GM12878 (cell line): ENCODE data around the gene PRKN. TPM values are rescaled to one million over a fixed set of nuclear protein-coding genes. Genes with fewer than 3 reads are reported as not detected.

Experiments
- ATAC-seq: fragments of 200-7000 bp; cut with Tn5 transposase; 3 replicates; pipeline ENCODE4 v1.9.1; 2020; ENCODE audit warnings: mild to moderate bottlenecking, moderate library complexity
- BruUV-seq: library from RNA; stranded (reverse); fragments of 400-500 nt; replicated peaks from 2 replicates; lab custom pipeline; 2021; lab: Mats Ljungman, UMichigan
- CTCF ChIA-PET: fragments of 300-600 bp; sonication (Branson Sonifier 250); formaldehyde crosslinking; extraction: SDS; loops from one replicate; lab custom pipeline; 2021; ENCODE audit warnings: inconsistent platforms; lab: Yijun Ruan, JAX
- POLR2A ChIA-PET: fragments of 350-600 bp; formaldehyde crosslinking; extraction: SDS; loops from one replicate; lab custom pipeline; 2021; ENCODE audit warnings: inconsistent platforms; lab: Charles Lee
- RAD21 ChIA-PET: fragments of 300-600 bp; sonication (Branson Sonifier 250); formaldehyde crosslinking; loops from one replicate; lab custom pipeline; 2023; ENCODE audit warnings: antibody characterized with exemption; ENCODE audit not compliant: unreplicated experiment; lab: Charles Lee
- SMC1A ChIA-PET: fragments of 300-600 bp; sonication (Branson Sonifier 250); formaldehyde crosslinking; loops from one replicate; lab custom pipeline; 2023; ENCODE audit not compliant: unreplicated experiment, uncharacterized antibody; lab: Charles Lee
- DNase-seq: peaks from one replicate; pipeline ENCODE4 v3.0.0-alpha.2; 2011; ENCODE audit warnings: low read depth, low spot score
- FAIRE-seq: peaks from 3 replicates; lab custom pipeline; 2011; peaks lifted over from hg19 to GRCh38; lab: Jason Lieb, UNC
- H2AFZ ChIP-seq: 2 replicates; pipeline ENCODE4 v1.6.0; 2011; ENCODE audit warnings: low read depth, low read length, control low read depth; ENCODE audit not compliant: control insufficient read depth
- H3K27ac ChIP-seq: 2 replicates; pipeline ENCODE4 v1.5.1; 2011; ENCODE audit warnings: control low read depth; ENCODE audit not compliant: control insufficient read depth, insufficient read depth
- H3K27me3 ChIP-seq, 2 experiments: replicated peaks in 1 of 2; 2 replicates each; pipeline versions ENCODE4 v1.6.0 to v1.6.1; 2011; ENCODE audit warnings: low read length in 1 of 2; ENCODE audit not compliant: control insufficient read depth in 2 of 2, insufficient read depth in 2 of 2
- H3K36me3 ChIP-seq, 2 experiments: 2 replicates each; pipeline ENCODE4 v1.5.1; 2011; ENCODE audit warnings: low read length in 1 of 2; ENCODE audit not compliant: control insufficient read depth in 2 of 2, insufficient read depth in 2 of 2
- H3K4me1 ChIP-seq: 2 replicates; pipeline ENCODE4 v1.6.1; 2011; ENCODE audit warnings: mild to moderate bottlenecking, low read length, moderate library complexity, mixed read lengths; ENCODE audit not compliant: control insufficient read depth, insufficient read depth
- H3K4me2 ChIP-seq: 2 replicates; pipeline ENCODE4 v1.6.0; 2011; ENCODE audit warnings: control low read depth; ENCODE audit not compliant: control insufficient read depth, insufficient read depth
- H3K4me3 ChIP-seq: fragments of 200-600 bp; sonication (generic); 2 replicates; pipeline ENCODE4 v1.5.1; 2016
- H3K79me2 ChIP-seq: 2 replicates; pipeline ENCODE4 v1.6.0; 2011; ENCODE audit warnings: low read length; ENCODE audit not compliant: control insufficient read depth, insufficient read depth
- H3K9ac ChIP-seq: 2 replicates; pipeline ENCODE4 v1.8.0; 2011; ENCODE audit warnings: low read length, control low read depth, mixed read lengths; ENCODE audit not compliant: control insufficient read depth, insufficient read depth
- H3K9me3 ChIP-seq: replicated peaks from 3 replicates; pipeline ENCODE4 v1.5.1; 2011; ENCODE audit warnings: mild to moderate bottlenecking, low read length; ENCODE audit not compliant: control insufficient read depth, insufficient read depth
- H4K20me1 ChIP-seq: 2 replicates; pipeline ENCODE4 v1.6.0; 2011; ENCODE audit not compliant: control insufficient read depth, insufficient read depth
- EZH2 ChIP-seq: IDR thresholded peaks from 2 replicates; pipeline ENCODE4 v1.6.1; 2012; ENCODE audit warnings: low read depth, mild to moderate bottlenecking, control low read depth, inconsistent platforms, low read length, borderline replicate concordance; ENCODE audit not compliant: control insufficient read depth
- MLLT1 ChIP-seq: fragments of 450-650 bp; IDR thresholded peaks from 2 replicates; pipeline ENCODE4 v1.6.1; 2016; ENCODE audit warnings: mild to moderate bottlenecking
- PAX5 ChIP-seq: IDR thresholded peaks from 2 replicates; pipeline ENCODE4 v1.6.1; 2011; ENCODE audit warnings: low read depth, low read length, borderline replicate concordance
- RELA ChIP-seq: fragments of 450-650 bp; IDR thresholded peaks from 2 replicates; pipeline ENCODE4 v1.8.0; 2014; ENCODE audit warnings: borderline replicate concordance; ENCODE audit not compliant: partially characterized antibody
- RELB ChIP-seq: fragments of 450-650 bp; IDR thresholded peaks from 2 replicates; pipeline ENCODE4 v1.6.1; 2017; ENCODE audit warnings: low read depth, mild to moderate bottlenecking, moderate library complexity
- SMAD5 ChIP-seq: IDR thresholded peaks from 2 replicates; pipeline ENCODE4 v1.6.1; 2016; ENCODE audit warnings: antibody characterized with exemption, low read depth
- WGBS: methylation state at CpG from one replicate; pipeline ENCODE4 v1.1.6; 2016; ENCODE audit warnings: low lambda C conversion rate; ENCODE audit not compliant: insufficient replicate concordance, insufficient coverage; ENCODE audit errors: missing lambda C conversion rate; 5-methylcytosine and 5-hydroxymethylcytosine counted together
- in situ Hi-C: fragments of 300-500 bp; cut with MboI; formaldehyde crosslinking; loops from 9 replicates; pipeline ENCODE4 v1.14.3; 2018; ENCODE audit warnings: mixed read lengths
- intact Hi-C: fragments of 100-400 bp; cut with micrococcal nuclease; formaldehyde crosslinking; loops from one replicate; pipeline ENCODE4 v1.14.2; 2022; ENCODE audit not compliant: unreplicated experiment
- polyA plus RNA-seq, 11 experiments: library from polyadenylated mRNA; depleted of rRNA in 4 of 11; unstranded in 6 of 11; stranded (reverse) in 5 of 11; fragments of >200 nt; fragmentation: Nextera tagmentation in 4 of 11; fragmentation: Illumina TruSeq in 1 of 11; extraction: Ambion mirVana in 4 of 11; extraction: Trizol in 1 of 11; gene quantifications; 1 replicate in 1 of 11; 2 replicates in 10 of 11; pipeline versions ENCODE4 v1.2.1 to v1.2.3, GENCODE V29; 2011 to 2016; ENCODE audit warnings: inconsistent platforms in 2 of 11, missing spikeins in 2 of 11, low read depth in 1 of 11
- total RNA-seq, 4 experiments: library from RNA; depleted of rRNA in 3 of 4; stranded (reverse); fragments of >200 nt in 3 of 4; fragmentation: Illumina TruSeq in 1 of 4; extraction: Trizol in 1 of 4; gene quantifications; 2 replicates each; pipeline versions ENCODE4 v1.2.1 to v1.2.3, GENCODE V29; 2013 to 2021

PRKN gene
- total and polyA plus RNA-seq, 10 of the 15 experiments (the other 5 are each of a cell fraction or from before 2014, with no cell fraction given), result 0.06 to 0.09 TPM; not detected in 8

GRCh38 chr6:162270966-162271365 is 456.6 kb downstream of the PRKN start (continued):
- TF ChIP-seq RELB, result no peak

- intact Hi-C loops, result no loop called here
- ChIA-PET CTCF (no interaction called here), SMC1A (no interaction called here), RAD21 (no interaction called here), POLR2A (no interaction called here)
- DNase-seq, result no peak
- H3K36me3 ChIP-seq, result no peaks in the 10 kb centered on the region
- no peaks in the 10 kb centered on the region for H3K9me3 ChIP-seq
- 3% methylated on average over 2 of the region's 2 CpGs for WGBS
- H3K4me1 ChIP-seq, result no peaks in the 10 kb centered on the region
- TF ChIP-seq EZH2 (no peak), PAX5 (no peak), SMAD5 (no peak), RELA (no peak), MLLT1 (no peak)
- no peaks in the 10 kb centered on the region for H3K79me2 ChIP-seq
- no peaks in the 10 kb centered on the region for H3K27me3 ChIP-seq
- in situ Hi-C loops, result no loop called here
- ATAC-seq, result no peak
- no peak overlapping the region for H3K27ac ChIP-seq
- no peak overlapping the region for H3K4me2 ChIP-seq
- no peak overlapping the region for H3K4me3 ChIP-seq
- FAIRE-seq, result no peak
- H4K20me1 ChIP-seq, result no peaks in the 10 kb centered on the region
- no peak overlapping the region for H2AFZ ChIP-seq
- BruUV-seq, result no TSS peak
- H3K9ac ChIP-seq, result no peak overlapping the region
Measured at GRCh38 chr6:162267641-162268040, 459.9 kb downstream of the PRKN start.
